ENCODE data around the gene HSD11B2.

DNA sequence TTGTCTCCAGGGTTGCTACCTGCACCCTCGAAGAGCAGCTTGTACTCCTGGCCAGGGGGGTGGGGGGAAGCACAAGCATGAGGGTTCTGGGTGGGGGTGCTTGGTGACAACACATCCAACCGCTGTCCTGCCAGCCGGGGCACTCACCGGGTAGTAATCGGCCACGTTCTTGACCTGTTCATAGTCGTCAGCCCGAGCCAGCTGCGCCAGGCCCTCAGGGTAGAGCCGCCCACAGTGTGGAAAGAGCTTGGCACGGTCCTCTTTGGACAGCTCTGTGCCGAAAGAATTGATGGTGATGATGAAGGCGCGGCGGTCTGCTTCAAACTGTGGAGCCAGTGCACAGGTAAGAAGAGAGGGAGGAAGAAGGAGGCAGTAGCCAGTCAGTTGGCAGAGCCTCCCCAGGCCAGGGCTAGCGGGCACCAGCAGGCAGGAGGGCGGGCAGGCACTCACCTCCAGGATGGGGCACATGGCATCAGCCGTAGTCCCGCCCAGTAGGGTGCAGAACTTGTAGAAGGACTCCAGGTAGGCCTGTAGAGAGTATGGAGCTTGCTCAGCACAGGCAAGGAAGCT lies 8.0 kb downstream of the HSD11B2 start:
- TF ChIP-seq RXRA (IDR thresholded peaks at IDR 0.05), result no peak
- TF ChIP-seq, protein P1, sequence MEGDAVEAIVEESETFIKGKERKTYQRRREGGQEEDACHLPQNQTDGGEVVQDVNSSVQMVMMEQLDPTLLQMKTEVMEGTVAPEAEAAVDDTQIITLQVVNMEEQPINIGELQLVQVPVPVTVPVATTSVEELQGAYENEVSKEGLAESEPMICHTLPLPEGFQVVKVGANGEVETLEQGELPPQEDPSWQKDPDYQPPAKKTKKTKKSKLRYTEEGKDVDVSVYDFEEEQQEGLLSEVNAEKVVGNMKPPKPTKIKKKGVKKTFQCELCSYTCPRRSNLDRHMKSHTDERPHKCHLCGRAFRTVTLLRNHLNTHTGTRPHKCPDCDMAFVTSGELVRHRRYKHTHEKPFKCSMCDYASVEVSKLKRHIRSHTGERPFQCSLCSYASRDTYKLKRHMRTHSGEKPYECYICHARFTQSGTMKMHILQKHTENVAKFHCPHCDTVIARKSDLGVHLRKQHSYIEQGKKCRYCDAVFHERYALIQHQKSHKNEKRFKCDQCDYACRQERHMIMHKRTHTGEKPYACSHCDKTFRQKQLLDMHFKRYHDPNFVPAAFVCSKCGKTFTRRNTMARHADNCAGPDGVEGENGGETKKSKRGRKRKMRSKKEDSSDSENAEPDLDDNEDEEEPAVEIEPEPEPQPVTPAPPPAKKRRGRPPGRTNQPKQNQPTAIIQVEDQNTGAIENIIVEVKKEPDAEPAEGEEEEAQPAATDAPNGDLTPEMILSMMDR (IDR thresholded peaks at IDR 0.05; ENCODE audit: low read depth, low read length, missing input control), result no peak
- TF ChIP-seq RAD21 (IDR thresholded peaks at IDR 0.05), result no peak
- TF ChIP-seq TAF1 (conservative IDR thresholded peaks at IDR 0.05), result no peak
- TF ChIP-seq, protein P2, sequence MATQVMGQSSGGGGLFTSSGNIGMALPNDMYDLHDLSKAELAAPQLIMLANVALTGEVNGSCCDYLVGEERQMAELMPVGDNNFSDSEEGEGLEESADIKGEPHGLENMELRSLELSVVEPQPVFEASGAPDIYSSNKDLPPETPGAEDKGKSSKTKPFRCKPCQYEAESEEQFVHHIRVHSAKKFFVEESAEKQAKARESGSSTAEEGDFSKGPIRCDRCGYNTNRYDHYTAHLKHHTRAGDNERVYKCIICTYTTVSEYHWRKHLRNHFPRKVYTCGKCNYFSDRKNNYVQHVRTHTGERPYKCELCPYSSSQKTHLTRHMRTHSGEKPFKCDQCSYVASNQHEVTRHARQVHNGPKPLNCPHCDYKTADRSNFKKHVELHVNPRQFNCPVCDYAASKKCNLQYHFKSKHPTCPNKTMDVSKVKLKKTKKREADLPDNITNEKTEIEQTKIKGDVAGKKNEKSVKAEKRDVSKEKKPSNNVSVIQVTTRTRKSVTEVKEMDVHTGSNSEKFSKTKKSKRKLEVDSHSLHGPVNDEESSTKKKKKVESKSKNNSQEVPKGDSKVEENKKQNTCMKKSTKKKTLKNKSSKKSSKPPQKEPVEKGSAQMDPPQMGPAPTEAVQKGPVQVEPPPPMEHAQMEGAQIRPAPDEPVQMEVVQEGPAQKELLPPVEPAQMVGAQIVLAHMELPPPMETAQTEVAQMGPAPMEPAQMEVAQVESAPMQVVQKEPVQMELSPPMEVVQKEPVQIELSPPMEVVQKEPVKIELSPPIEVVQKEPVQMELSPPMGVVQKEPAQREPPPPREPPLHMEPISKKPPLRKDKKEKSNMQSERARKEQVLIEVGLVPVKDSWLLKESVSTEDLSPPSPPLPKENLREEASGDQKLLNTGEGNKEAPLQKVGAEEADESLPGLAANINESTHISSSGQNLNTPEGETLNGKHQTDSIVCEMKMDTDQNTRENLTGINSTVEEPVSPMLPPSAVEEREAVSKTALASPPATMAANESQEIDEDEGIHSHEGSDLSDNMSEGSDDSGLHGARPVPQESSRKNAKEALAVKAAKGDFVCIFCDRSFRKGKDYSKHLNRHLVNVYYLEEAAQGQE (IDR thresholded peaks at IDR 0.05), result no peak
- no peak for TF ChIP-seq JUND (IDR thresholded peaks at IDR 0.05)
- TF ChIP-seq GABPA (IDR thresholded peaks at IDR 0.05 in 1 of 2, conservative IDR thresholded peaks at IDR 0.05 in 1 of 2), result no peak
- no peak for TF ChIP-seq YY1 (IDR thresholded peaks at IDR 0.05)
- TF ChIP-seq, protein P3, sequence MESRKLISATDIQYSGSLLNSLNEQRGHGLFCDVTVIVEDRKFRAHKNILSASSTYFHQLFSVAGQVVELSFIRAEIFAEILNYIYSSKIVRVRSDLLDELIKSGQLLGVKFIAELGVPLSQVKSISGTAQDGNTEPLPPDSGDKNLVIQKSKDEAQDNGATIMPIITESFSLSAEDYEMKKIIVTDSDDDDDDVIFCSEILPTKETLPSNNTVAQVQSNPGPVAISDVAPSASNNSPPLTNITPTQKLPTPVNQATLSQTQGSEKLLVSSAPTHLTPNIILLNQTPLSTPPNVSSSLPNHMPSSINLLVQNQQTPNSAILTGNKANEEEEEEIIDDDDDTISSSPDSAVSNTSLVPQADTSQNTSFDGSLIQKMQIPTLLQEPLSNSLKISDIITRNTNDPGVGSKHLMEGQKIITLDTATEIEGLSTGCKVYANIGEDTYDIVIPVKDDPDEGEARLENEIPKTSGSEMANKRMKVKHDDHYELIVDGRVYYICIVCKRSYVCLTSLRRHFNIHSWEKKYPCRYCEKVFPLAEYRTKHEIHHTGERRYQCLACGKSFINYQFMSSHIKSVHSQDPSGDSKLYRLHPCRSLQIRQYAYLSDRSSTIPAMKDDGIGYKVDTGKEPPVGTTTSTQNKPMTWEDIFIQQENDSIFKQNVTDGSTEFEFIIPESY (IDR thresholded peaks at IDR 0.05), result no peak
- TF ChIP-seq, protein P4, sequence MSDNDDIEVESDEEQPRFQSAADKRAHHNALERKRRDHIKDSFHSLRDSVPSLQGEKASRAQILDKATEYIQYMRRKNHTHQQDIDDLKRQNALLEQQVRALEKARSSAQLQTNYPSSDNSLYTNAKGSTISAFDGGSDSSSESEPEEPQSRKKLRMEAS (IDR thresholded peaks at IDR 0.05), result no peak
